MM.1S (cell line): ENCODE measurements around the gene IQUB.

ENCODE experiments used
- CTCF ChIP-seq: fragments of 300-600 bp; sonication (generic); IDR thresholded peaks from 2 replicates; pipeline ENCODE4 v1.5.1; 2016; ENCODE audit warnings: antibody characterized with exemption, low read length, mixed read lengths
- EZH2 ChIP-seq: fragments of 300-600 bp; sonication (generic); optimal IDR thresholded peaks from 2 replicates; pipeline ENCODE3; 2017; ENCODE audit warnings: low read depth, mild to moderate bottlenecking, antibody characterized with exemption, low read length, mixed read lengths

GRCh38 chr7:123494193-123494796, 40.1 kb downstream of the IQUB start:
- peak; percentile 89 for TF ChIP-seq CTCF
- TF ChIP-seq EZH2, result no peak
